Activated CD8-positive, alpha-beta memory T cell treated with anti-CD3 and anti-CD28 coated beads, Interleukin-2, amount 10 ng/mL, durations not matched to agents 7 days and 5 days (primary cell): ENCODE measurements around the gene ZNF549. TPM values are rescaled to one million over a fixed set of nuclear protein-coding genes. Genes with fewer than 3 reads are reported as not detected.
A peak's percentile ranks its signal among the peaks of the same experiment; 100 is the strongest.

ENCODE experiments used
- ATAC-seq: fragments of 150-1000 bp; cut with Tn5 transposase; one replicate; pipeline ENCODE4 v1.10.0; 2021; ENCODE audit warnings: moderate library complexity
- CTCF ChIA-PET: fragments of 350-600 bp; sonication (Branson Sonifier 250); formaldehyde crosslinking; loops from one replicate; lab custom pipeline; 2021; ENCODE audit warnings: antibody characterized with exemption; lab: Charles Lee
- DNase-seq: peaks from one replicate; pipeline ENCODE4 v3.0.0-alpha.2; 2020
- H3K27ac Mint-ChIP-seq: one replicate; pipeline ENCODE4 v1.8.0; 2021; ENCODE audit warnings: mild to moderate bottlenecking, mixed read lengths
- H3K27me3 Mint-ChIP-seq: one replicate; pipeline ENCODE4 v1.8.0; 2021; ENCODE audit warnings: mixed read lengths
- H3K36me3 Mint-ChIP-seq: one replicate; pipeline ENCODE4 v1.8.0; 2021; ENCODE audit warnings: mild to moderate bottlenecking, mixed read lengths
- H3K4me1 Mint-ChIP-seq: one replicate; pipeline ENCODE4 v1.8.0; 2021; ENCODE audit warnings: mixed read lengths
- H3K4me3 Mint-ChIP-seq: one replicate; pipeline ENCODE4 v1.8.0; 2021; ENCODE audit warnings: mild to moderate bottlenecking, moderate library complexity, mixed read lengths
- H3K9me3 Mint-ChIP-seq: one replicate; pipeline ENCODE4 v1.8.0; 2022; ENCODE audit warnings: low read depth, mixed read lengths
- total RNA-seq, 2 experiments: library from RNA; stranded (reverse); gene quantifications; one replicate each; pipeline ENCODE4 v1.2.3, GENCODE V29; 2021

The ZNF549 gene
- total RNA-seq, 2 experiments from 2014 or later, result 6.6 to 6.7 TPM

DNA sequence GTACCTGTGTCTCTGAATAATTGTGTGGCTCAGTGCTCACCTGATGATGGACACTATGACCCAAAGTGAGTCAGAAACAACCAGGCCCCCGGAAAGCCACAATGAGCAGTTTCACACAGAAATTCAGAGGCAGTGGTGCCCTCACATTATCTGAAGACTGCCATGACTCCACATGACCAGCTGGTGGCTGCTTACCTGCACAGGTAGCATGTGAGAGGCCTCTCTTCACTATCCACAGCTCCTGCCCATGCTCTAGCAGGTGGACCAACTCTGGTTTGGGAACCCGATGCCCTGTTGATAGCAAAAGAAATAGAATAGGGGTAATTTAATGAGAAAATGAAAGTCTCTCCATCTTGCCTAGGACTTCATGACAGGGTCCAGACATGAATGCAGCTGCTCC, 25.3 kb downstream of the ZNF549 start:
- DNase-seq (no peak), ATAC-seq (no peak)
- peaks cover 96% of the 10 kb centered on the region for H3K36me3 Mint-ChIP-seq
- no peaks in the 10 kb centered on the region for H3K4me1 Mint-ChIP-seq
- no peak overlapping the region for H3K27ac Mint-ChIP-seq
- H3K9me3 Mint-ChIP-seq, result peaks cover 57% of the 10 kb centered on the region
- H3K27me3 Mint-ChIP-seq, result no peaks in the 10 kb centered on the region
- H3K4me3 Mint-ChIP-seq, result no peak overlapping the region
- CTCF ChIA-PET, result no interaction called here

DNA sequence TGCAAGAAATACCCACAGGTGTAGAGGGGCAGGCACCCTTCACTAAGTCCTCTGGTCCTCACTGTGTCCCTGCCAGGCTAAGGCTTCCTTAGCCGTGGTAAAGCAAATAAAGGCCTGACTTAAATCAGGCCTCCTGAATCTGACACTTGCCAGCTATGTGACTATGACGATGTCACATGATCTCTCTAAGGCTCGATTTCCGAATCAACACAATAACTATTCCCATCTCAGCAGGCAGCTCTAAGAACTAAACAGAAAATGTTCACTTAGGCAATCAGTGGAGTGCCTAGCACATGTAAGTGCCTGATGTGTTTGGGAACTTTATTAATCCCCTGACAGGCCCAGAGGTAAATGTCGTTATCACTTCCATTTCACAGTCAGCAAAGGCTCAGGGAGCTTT, 30.5 kb downstream of the ZNF549 start:
- Mint-ChIP-seq H3K36me3 (peaks cover 69% of the 10 kb centered on the region), H3K4me3 (no peak overlapping the region), H3K4me1 (peaks cover 25% of the 10 kb centered on the region), H3K9me3 (peaks cover 26% of the 10 kb centered on the region), H3K27ac (no peak overlapping the region), H3K27me3 (no peaks in the 10 kb centered on the region)
- no peak for ATAC-seq
- DNase-seq, result no peak
- CTCF ChIA-PET, result no interaction called here

DNA sequence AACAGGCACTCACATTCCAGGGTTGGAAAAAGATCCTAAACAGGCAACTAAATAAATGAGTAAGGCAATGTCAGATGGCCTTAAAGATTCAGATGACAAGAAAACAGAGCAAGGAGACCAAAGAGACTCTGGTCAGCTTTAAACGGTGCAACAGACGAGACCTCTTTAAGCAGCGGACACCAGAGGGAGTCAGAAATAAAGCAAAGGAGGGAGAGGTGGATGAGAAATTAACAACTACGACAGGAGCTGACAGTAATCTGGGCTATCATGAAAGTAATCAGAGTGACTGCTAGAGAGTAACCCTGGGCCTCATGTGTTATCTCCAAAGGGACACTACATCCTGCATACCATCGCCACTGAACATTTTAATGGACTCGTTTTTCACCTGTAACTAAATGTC, 31.4 kb downstream of the ZNF549 start:
- H3K36me3 Mint-ChIP-seq, result peaks cover 61% of the 10 kb centered on the region
- no peaks in the 10 kb centered on the region for H3K27me3 Mint-ChIP-seq
- DNase-seq (no peak), ATAC-seq (no peak)
- H3K4me1 Mint-ChIP-seq, result peaks cover 25% of the 10 kb centered on the region
- H3K27ac Mint-ChIP-seq, result peak overlapping the region; percentile 90
- H3K4me3 Mint-ChIP-seq, result peak overlapping the region; percentile 93
- CTCF ChIA-PET, result no interaction called here
- peaks cover 27% of the 10 kb centered on the region for H3K9me3 Mint-ChIP-seq

DNA sequence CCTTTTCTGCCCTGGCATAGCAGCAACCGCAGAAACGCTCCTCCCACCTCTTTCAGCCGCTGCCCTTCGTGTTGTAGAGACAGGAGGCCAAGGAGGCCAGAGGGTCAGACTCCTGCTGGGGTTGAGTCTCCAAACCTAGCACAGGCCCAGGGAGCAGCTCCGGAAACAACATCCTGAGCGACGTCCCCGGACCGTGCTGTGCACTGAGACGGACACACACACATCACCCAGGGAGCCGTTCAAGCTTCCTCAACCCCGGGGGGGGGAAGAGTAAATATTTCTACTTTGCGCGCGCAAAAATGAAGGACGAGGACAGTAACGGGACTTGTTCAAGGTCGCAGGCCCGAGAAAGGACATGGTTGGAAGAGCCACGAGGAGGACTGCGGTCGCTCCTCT, 31.9 kb downstream of the ZNF549 start:
- no peaks in the 10 kb centered on the region for H3K27me3 Mint-ChIP-seq
- peaks cover 56% of the 10 kb centered on the region for H3K36me3 Mint-ChIP-seq
- peaks cover 29% of the 10 kb centered on the region for H3K9me3 Mint-ChIP-seq
- H3K27ac Mint-ChIP-seq, result peak overlapping the region; percentile 90
- ATAC-seq, result peak; percentile 33
- DNase-seq, result peak; percentile 43
- CTCF ChIA-PET, result no interaction called here
- peaks cover 25% of the 10 kb centered on the region for H3K4me1 Mint-ChIP-seq
- H3K4me3 Mint-ChIP-seq, result peak overlapping the region; percentile 93

DNA sequence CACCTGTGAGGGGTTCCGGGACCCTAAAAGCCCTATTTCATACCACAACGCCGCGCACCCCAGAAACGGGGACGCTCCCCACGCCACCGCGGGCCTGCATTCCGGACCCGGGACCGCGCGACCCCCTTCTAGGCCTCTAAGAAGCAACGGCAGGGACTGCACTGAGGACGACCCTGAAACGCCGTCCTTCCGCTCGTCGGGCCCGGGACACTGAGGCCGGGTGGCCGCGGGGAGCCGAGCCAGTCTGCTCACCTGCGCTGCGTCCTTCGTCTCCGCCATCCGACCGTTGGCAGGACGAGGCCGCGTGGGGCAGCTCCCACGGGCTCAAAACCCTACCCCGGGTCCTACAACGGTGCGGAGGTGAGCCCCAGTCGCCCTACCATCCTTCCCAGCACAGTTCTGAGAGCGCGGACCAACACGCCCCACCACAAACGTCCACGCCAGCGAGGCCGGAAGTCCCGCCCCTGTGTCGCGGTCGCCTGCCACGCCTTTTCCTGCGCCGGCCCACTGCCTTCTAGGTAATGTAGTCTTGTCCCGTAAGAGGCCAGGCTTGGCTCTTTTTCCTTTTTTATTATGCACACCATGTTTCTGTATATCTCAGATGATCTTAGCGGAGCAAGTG, 32.4 kb downstream of the ZNF549 start, which contains the start of gene ZNF550:
TSS of gene ZNF550 (minus strand) at position 460 of the 622 bp plus-strand sequence. CDS start at position 279, 181 bp downstream.
- Mint-ChIP-seq H3K27me3 (no peaks in the 10 kb centered on the region), H3K4me3 (peak within 1 kb of the TSS; percentile 93), H3K9me3 (peaks cover 27% of the 10 kb centered on the region), H3K36me3 (peaks cover 51% of the 10 kb centered on the region), H3K27ac (peak within 1 kb of the TSS; percentile 90), H3K4me1 (peaks cover 25% of the 10 kb centered on the region)
- ATAC-seq, result peak; percentile 99
- CTCF ChIA-PET, result no interaction called here
- peak; percentile 90 for DNase-seq

DNA sequence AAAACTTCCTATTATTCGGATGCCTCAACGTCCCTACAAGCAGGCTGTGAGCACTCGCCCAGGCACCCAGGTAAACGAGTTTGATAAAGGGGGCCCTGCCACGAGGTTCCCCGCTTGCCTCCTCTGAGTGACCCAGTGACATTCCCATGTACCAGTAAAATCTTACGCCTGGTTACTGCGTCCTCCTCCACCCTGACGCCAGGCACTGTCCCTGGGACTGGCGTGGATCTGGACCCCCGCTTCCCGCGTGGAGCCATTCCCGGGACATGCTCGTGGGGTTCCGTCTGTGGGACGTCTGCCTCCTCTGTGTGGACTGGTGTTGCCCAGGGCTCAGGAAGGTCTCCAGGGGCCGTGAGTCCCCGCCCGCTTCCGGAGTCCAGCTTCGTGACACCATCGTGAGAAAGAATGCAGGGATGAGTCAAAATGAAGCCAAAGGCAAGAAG, 32.9 kb downstream of the ZNF549 start:
- ATAC-seq, result no peak
- peak overlapping the region; percentile 90 for H3K27ac Mint-ChIP-seq
- peaks cover 45% of the 10 kb centered on the region for H3K36me3 Mint-ChIP-seq

DNA sequence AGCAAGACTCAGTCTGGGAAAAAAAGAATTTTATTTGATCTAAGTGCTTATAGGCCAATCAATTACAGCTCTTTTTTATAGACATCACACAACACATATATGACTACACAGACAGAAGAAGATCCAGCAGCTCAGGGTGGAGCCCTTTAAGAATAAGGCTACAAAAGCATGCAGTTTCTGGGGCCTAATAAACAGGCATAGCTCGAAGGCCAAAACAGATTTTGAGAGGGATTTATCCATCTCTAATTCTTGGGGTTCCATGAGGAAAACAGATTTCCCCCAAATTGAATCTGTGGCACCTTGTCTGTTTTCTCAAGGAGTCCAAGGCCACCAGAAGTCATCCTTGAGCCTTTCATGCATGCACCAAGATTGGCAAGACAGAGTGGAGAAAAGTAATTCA, 36.4 kb downstream of the ZNF549 start:
- ATAC-seq (no peak), DNase-seq (no peak)
- no peaks in the 10 kb centered on the region for H3K27me3 Mint-ChIP-seq
- peaks cover 19% of the 10 kb centered on the region for H3K36me3 Mint-ChIP-seq
- H3K27ac Mint-ChIP-seq, result no peak overlapping the region
- CTCF ChIA-PET, result no interaction called here
- peaks cover 16% of the 10 kb centered on the region for H3K4me1 Mint-ChIP-seq
- no peak overlapping the region for H3K4me3 Mint-ChIP-seq
- H3K9me3 Mint-ChIP-seq, result peaks cover 32% of the 10 kb centered on the region

More for the DNA sequence above, 32.9 kb downstream of the ZNF549 start:
- Mint-ChIP-seq H3K4me1 (peaks cover 25% of the 10 kb centered on the region), H3K9me3 (peaks cover 25% of the 10 kb centered on the region), H3K4me3 (peak overlapping the region; percentile 93), H3K27me3 (no peaks in the 10 kb centered on the region)
- DNase-seq, result no peak
- CTCF ChIA-PET, result no interaction called here

DNA sequence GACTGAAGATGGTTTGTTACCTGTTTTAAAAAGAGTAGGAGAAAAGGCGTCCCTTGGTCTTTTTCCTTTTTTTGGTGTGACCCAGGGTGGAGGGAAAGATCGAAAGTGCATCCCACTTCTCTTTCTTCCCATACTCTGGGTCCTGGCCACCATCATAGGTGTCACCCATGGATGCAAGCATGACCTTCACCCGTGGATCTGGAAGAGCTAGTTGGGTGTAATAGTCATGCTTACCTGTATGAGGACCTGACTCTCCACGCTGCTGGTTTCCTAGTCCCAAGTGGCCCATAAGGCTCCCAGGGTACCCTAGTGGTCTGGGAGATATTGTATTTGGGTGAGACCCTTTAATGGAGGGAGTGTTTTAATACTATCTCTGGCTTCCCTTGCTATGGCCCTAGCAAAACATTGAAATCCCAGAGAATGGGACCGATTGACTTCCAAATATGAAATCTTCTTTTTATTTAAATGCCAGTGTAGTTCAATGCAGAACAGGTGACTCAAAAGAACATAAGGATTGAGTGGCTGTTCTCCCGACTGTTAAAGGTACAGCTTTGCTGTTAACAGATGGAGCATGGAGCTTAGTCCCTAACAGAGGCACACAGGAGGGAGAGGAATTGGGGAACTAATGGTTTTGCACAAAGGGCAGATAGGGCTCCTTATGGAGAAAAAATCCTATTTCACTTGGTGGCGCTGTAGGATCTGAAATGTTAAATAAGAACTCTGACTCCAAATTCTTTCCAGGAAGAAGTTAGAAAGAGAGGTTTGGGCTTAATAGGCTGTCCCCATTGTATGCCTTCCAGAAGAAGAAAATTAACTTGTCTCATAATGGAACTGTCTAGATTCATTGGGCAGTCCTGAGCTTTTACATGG, 39.5 kb downstream of the ZNF549 start:
- ATAC-seq (no peak), DNase-seq (peak; percentile 34)
- CTCF ChIA-PET, result no interaction called here
- Mint-ChIP-seq H3K4me1 (no peaks in the 10 kb centered on the region), H3K27me3 (no peaks in the 10 kb centered on the region), H3K9me3 (peaks cover 40% of the 10 kb centered on the region), H3K36me3 (peaks cover 16% of the 10 kb centered on the region), H3K27ac (no peak overlapping the region), H3K4me3 (no peak overlapping the region)

DNA sequence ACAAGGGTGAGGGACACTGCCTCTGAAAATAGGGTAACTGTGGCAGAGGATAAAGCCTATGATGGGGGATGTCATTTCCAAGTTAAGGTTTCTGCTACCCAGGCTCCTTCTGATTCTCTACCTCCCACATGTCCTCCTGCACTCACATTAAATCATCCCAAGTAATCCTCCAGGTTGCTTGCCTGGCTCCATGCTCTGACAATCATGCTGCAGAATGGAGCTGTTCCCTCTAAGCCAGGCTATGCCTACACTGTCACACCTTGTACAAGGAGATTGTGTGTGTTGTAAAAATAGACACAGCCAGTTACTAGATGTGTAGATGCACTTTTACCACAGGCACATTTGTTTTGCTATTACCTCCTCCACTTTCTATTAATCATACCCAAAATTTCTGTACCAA, 43.6 kb downstream of the ZNF549 start:
- H3K36me3 Mint-ChIP-seq, result peaks cover 54% of the 10 kb centered on the region
- ATAC-seq, result no peak
- DNase-seq, result no peak
- no peak overlapping the region for H3K27ac Mint-ChIP-seq
- CTCF ChIA-PET, result no interaction called here
- no peaks in the 10 kb centered on the region for H3K27me3 Mint-ChIP-seq
- no peak overlapping the region for H3K4me3 Mint-ChIP-seq
- no peaks in the 10 kb centered on the region for H3K4me1 Mint-ChIP-seq
- H3K9me3 Mint-ChIP-seq, result peaks cover 56% of the 10 kb centered on the region

DNA sequence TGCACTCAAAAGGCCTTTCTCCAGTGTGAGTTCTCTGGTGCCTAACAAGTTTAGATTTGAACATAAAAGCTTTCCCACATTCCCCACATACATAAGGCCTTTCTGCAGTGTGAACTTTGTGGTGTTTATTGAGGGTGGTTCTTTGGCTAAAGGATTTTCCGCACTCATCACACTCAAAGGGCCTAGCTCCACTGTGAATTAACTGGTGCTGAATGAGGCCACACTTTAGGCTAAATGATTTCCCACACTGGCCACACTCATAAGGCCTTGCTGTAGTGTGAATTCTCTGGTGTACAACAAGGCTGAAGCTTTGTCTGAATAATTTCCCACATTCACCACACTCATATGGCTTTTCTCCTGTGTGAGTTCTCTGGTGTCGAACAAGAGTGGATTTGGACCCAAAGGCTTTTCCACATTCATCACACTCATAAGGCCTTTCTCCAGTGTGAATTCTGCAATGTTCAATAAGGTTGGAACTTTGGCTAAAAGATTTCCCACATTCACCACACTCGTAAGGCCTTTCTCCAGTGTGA, 45.3 kb downstream of the ZNF549 start:
- Mint-ChIP-seq H3K4me1 (peaks cover 3% of the 10 kb centered on the region), H3K36me3 (peaks cover 65% of the 10 kb centered on the region), H3K27me3 (no peaks in the 10 kb centered on the region), H3K9me3 (peaks cover 48% of the 10 kb centered on the region), H3K27ac (no peak overlapping the region), H3K4me3 (no peak overlapping the region)
- ATAC-seq (no peak), DNase-seq (no peak)
- CTCF ChIA-PET, result no interaction called here

DNA sequence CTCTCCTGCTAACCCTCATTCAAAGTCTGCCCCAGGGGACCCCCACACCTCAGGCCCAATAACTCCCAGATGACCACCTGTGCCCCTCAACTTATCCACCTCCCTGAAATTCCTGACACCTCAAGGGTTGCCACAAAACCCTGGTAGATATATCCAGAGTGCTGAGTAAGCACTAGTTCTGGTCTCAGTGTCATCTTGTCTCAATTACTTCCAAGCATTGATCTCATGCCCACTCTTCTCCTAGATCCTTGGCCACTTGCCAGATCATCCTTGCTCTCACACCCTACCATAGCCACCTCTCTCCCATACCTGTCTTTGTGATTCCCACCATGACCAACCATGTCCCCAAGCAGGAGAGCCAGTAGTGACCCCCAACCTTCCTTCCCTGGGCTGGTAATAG, 49.5 kb downstream of the ZNF549 start:
- CTCF ChIA-PET, result no interaction called here
- H3K9me3 Mint-ChIP-seq, result peaks cover 42% of the 10 kb centered on the region
- H3K4me1 Mint-ChIP-seq, result peaks cover 12% of the 10 kb centered on the region
- H3K27me3 Mint-ChIP-seq, result no peaks in the 10 kb centered on the region
- ATAC-seq (no peak), DNase-seq (no peak)
- no peak overlapping the region for H3K4me3 Mint-ChIP-seq
- peaks cover 68% of the 10 kb centered on the region for H3K36me3 Mint-ChIP-seq
- no peak overlapping the region for H3K27ac Mint-ChIP-seq

DNA sequence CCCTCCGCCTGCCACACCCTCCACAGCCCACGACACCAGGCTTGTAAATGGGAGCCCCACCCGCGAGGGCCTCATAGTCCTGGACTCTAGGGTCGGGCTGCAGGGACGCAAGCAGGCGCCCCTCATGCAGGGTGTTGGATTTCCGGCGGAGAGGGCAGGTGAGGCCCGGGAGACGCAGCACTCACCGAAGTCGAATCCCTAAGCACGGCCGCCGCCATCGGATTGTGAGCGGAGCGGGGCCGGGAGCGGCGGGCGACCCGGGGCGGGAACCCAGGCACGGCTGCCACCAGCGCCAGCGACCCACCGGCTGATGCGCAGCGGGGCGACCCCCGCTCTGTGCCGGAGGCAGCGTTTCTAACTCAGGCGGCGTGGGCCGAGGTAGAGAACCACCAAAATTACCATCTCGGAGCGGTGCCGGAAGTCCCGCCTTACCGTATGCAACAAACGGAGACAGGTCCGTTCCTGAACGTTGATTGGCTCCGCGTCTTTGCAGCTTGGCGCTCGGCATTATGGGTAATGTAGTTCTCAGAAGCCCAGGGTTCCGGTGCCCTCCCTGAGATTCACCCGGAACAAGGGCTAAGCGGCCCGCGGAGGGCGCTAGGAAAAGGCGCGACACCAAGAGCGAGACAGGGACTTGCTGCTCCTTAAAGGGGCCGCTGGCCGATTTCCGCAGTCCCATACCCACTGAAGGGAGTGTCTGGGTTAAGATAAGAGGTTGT, 51.5 kb downstream of the ZNF549 start, which contains the start of gene ZNF416:
TSS of gene ZNF416 (minus strand) at position 425 of the 719 bp plus-strand sequence. CDS start at position 218, 207 bp downstream.
- H3K4me1 Mint-ChIP-seq, result peaks cover 15% of the 10 kb centered on the region
- DNase-seq (peak; percentile 98), ATAC-seq (peak; percentile 90)
- CTCF ChIA-PET, result interaction anchor here (0.9 kb wide), 1 partner anchor 35 kb away, joined by 3 read pairs; the partner anchor contains the start of gene ZNF134
- H3K27me3 Mint-ChIP-seq, result no peaks in the 10 kb centered on the region
- H3K36me3 Mint-ChIP-seq, result peaks cover 55% of the 10 kb centered on the region
- peaks cover 35% of the 10 kb centered on the region for H3K9me3 Mint-ChIP-seq
- H3K27ac Mint-ChIP-seq, result peak within 1 kb of the TSS; percentile 81
- peak within 1 kb of the TSS; percentile 77 for H3K4me3 Mint-ChIP-seq

DNA sequence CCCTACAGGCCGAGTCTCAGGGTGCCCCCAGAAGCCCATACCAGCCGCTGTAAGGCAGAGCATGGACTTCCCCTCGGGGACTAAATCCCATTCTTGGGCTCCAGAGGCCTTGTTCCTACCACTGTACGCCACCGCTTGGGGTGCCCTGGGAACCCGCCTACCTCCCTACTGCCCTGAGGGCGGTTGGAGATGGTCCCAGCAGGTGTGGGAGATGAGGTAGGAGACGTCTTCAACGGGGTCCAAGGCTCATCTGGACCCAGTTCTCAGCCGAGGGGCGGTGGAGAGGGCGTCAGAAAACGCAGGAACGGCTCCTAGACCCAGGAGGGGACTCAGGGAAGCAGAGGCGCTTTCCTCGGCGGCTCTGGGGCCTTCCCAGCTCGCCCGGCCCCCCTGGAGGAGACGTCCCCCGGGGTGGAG, 56.0 kb downstream of the ZNF549 start:
- peaks cover 29% of the 10 kb centered on the region for H3K4me1 Mint-ChIP-seq
- CTCF ChIA-PET, result interaction anchor here (1.7 kb wide), 1 partner anchor 193 kb away, joined by 4 read pairs; the partner anchor contains the start of gene ZNF548
- no peaks in the 10 kb centered on the region for H3K27me3 Mint-ChIP-seq
- peak overlapping the region; percentile 88 for H3K27ac Mint-ChIP-seq
- H3K9me3 Mint-ChIP-seq, result peaks cover 30% of the 10 kb centered on the region
- ATAC-seq, result no peak
- no peak for DNase-seq
- peaks cover 49% of the 10 kb centered on the region for H3K36me3 Mint-ChIP-seq
- peak overlapping the region; percentile 87 for H3K4me3 Mint-ChIP-seq
